ENCODE results near the gene LRGUK.
"Not testable (repeated sequence)": the region's sequence is repeated elsewhere in the genome, so short reads cannot be mapped to it uniquely, and the experiment has no call there.

LRGUK gene

GRCh38 chr7:134187893-134188292, 60.8 kb downstream of the LRGUK start:
- no peak for DNase-seq

GRCh38 chr7:134188311-134188710, 61.2 kb downstream of the LRGUK start:
- no peak for DNase-seq

GRCh38 chr7:134189559-134189958, 62.4 kb downstream of the LRGUK start:
- no peak for DNase-seq

GRCh38 chr7:134191876-134192275, 64.7 kb downstream of the LRGUK start:
- no peak for DNase-seq

GRCh38 chr7:134193240-134193639, 66.1 kb downstream of the LRGUK start:
- no peak for DNase-seq

- no peak for DNase-seq
Observed at GRCh38 chr7:134195252-134195651, 68.1 kb downstream of the LRGUK start.

- no peak for DNase-seq
Observed at GRCh38 chr7:134196439-134196838, 69.3 kb downstream of the LRGUK start.

- no peak for DNase-seq
Observed at GRCh38 chr7:134197345-134197744, 70.2 kb downstream of the LRGUK start.

GRCh38 chr7:134200970-134201369, 73.8 kb downstream of the LRGUK start:
- DNase-seq: no peak

- DNase-seq: no peak
Observed at GRCh38 chr7:134201569-134202261, 74.6 kb downstream of the LRGUK start.

- no peak for DNase-seq
Observed at GRCh38 chr7:134203186-134203889, 76.2 kb downstream of the LRGUK start.

GRCh38 chr7:134209322-134210015, 82.3 kb downstream of the LRGUK start:
- DNase-seq: no peak

- no peak for DNase-seq
Observed at GRCh38 chr7:134210227-134210626, 83.1 kb downstream of the LRGUK start.

GRCh38 chr7:134210976-134211663, 84.0 kb downstream of the LRGUK start:
- no peak for DNase-seq

- no peak for DNase-seq
Observed at GRCh38 chr7:134211817-134212216, 84.7 kb downstream of the LRGUK start.

GRCh38 chr7:134212576-134213546, 85.7 kb downstream of the LRGUK start:
- DNase-seq: no peak

- DNase-seq: no peak
Observed at GRCh38 chr7:134220236-134220635, 93.1 kb downstream of the LRGUK start.

GRCh38 chr7:134231296-134231695, 104.2 kb downstream of the LRGUK start:
- not testable (repeated sequence) for DNase-seq

GRCh38 chr7:134234216-134234615, 107.1 kb downstream of the LRGUK start:
- DNase-seq: no peak

GRCh38 chr7:134245253-134245652, 118.1 kb downstream of the LRGUK start:
- DNase-seq: no peak

- no peak for DNase-seq
Observed at GRCh38 chr7:134246347-134246746, 119.2 kb downstream of the LRGUK start.

GRCh38 chr7:134246761-134247160, 119.6 kb downstream of the LRGUK start:
- DNase-seq: no peak
